22Rv1 (cell line): ENCODE results near the gene TOM1L1.

ENCODE experiments used
- H3K27ac ChIP-seq: fragments of 450-650 bp; 2 replicates; pipeline ENCODE4 v1.5.1; 2017
- CTCF ChIP-seq: fragments of 450-650 bp; IDR thresholded peaks from 2 replicates; pipeline ENCODE4 v1.5.1; 2017; ENCODE audit warnings: mild to moderate bottlenecking
- ZFX ChIP-seq: fragments of 450-650 bp; IDR thresholded peaks from 2 replicates; pipeline ENCODE4 v1.6.1; 2017; ENCODE audit warnings: antibody characterized with exemption, borderline replicate concordance

Gene TOM1L1

GRCh38 chr17:54906683-54907082, 6.0 kb downstream of the TOM1L1 start:
- H3K27ac ChIP-seq, result no peak overlapping the region
- no peak for TF ChIP-seq ZFX
- no peak for TF ChIP-seq CTCF

- H3K27ac ChIP-seq, result no peak overlapping the region
- TF ChIP-seq ZFX (no peak), CTCF (no peak)
Measured at GRCh38 chr17:54907376-54907775, 6.7 kb downstream of the TOM1L1 start.

GRCh38 chr17:54909766-54910165, 9.1 kb downstream of the TOM1L1 start:
- no peak overlapping the region for H3K27ac ChIP-seq
- TF ChIP-seq CTCF (no peak), ZFX (no peak)

- TF ChIP-seq CTCF, result no peak
- TF ChIP-seq ZFX, result no peak
- no peak overlapping the region for H3K27ac ChIP-seq
Measured at GRCh38 chr17:54916721-54917120, 16.1 kb downstream of the TOM1L1 start.

- H3K27ac ChIP-seq, result no peak overlapping the region
- TF ChIP-seq ZFX (no peak), CTCF (no peak)
Measured at GRCh38 chr17:54919425-54919824, 18.8 kb downstream of the TOM1L1 start.

GRCh38 chr17:54920819-54921218, 20.2 kb downstream of the TOM1L1 start:
- H3K27ac ChIP-seq, result no peak overlapping the region
- TF ChIP-seq CTCF (no peak), ZFX (no peak)

GRCh38 chr17:54924405-54924804, 23.8 kb downstream of the TOM1L1 start:
- no peak overlapping the region for H3K27ac ChIP-seq
- TF ChIP-seq CTCF, result no peak
- no peak for TF ChIP-seq ZFX
